ENCODE data around the gene FAF1.

GRCh38 chr1:50426108-50426700 lies 533.9 kb downstream of the FAF1 start:
- TF ChIP-seq RAD51 (IDR thresholded peaks at IDR 0.05; ENCODE audit: borderline replicate concordance, low read depth) (no peak), PRMT5 (CRISPR knock-in tag; IDR thresholded peaks at IDR 0.05) (no peak), ZFP36 (IDR thresholded peaks at IDR 0.05; ENCODE audit: low read depth, low read length, partially characterized antibody) (no peak), ZKSCAN1 (IDR thresholded peaks at IDR 0.05; ENCODE audit: low read depth, low read length) (no peak), POLR2AphosphoS5 (IDR thresholded peaks at IDR 0.05; ENCODE audit: control insufficient read depth, insufficient read depth, low read depth, low read length) (no peak), PBX2 (CRISPR knock-in tag; IDR thresholded peaks at IDR 0.05; ENCODE audit: low read depth) (no peak), PBX2 (tag; conservative IDR thresholded peaks at IDR 0.05; ENCODE audit: low read depth) (no peak), ZHX1 (conservative IDR thresholded peaks at IDR 0.05; ENCODE audit: low read length) (no peak), RAD21 (CRISPR knock-in tag; conservative IDR thresholded peaks at IDR 0.05 in 1 of 2, IDR thresholded peaks at IDR 0.05 in 1 of 2) (no peak), ZNF24 (IDR thresholded peaks at IDR 0.05) (no peak), RBM39 (optimal IDR thresholded peaks at IDR 0.05; ENCODE audit: low read depth, low read length) (no peak)
- TF ChIP-seq, protein P1, sequence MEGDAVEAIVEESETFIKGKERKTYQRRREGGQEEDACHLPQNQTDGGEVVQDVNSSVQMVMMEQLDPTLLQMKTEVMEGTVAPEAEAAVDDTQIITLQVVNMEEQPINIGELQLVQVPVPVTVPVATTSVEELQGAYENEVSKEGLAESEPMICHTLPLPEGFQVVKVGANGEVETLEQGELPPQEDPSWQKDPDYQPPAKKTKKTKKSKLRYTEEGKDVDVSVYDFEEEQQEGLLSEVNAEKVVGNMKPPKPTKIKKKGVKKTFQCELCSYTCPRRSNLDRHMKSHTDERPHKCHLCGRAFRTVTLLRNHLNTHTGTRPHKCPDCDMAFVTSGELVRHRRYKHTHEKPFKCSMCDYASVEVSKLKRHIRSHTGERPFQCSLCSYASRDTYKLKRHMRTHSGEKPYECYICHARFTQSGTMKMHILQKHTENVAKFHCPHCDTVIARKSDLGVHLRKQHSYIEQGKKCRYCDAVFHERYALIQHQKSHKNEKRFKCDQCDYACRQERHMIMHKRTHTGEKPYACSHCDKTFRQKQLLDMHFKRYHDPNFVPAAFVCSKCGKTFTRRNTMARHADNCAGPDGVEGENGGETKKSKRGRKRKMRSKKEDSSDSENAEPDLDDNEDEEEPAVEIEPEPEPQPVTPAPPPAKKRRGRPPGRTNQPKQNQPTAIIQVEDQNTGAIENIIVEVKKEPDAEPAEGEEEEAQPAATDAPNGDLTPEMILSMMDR (IDR thresholded peaks at IDR 0.05 in 2 of 3, conservative IDR thresholded peaks at IDR 0.05 in 1 of 3; ENCODE audit: insufficient read depth in 2 of 3, low read depth in 1 of 3, low read length in 3 of 3) = no peak
- TF ChIP-seq, protein P2, sequence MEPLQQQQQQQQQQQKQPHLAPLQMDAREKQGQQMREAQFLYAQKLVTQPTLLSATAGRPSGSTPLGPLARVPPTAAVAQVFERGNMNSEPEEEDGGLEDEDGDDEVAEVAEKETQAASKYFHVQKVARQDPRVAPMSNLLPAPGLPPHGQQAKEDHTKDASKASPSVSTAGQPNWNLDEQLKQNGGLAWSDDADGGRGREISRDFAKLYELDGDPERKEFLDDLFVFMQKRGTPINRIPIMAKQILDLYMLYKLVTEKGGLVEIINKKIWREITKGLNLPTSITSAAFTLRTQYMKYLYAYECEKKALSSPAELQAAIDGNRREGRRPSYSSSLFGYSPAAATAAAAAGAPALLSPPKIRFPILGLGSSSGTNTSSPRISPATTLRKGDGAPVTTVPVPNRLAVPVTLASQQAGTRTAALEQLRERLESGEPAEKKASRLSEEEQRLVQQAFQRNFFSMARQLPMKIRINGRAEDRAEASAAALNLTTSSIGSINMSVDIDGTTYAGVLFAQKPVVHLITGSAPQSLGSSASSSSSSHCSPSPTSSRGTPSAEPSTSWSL (CRISPR knock-in tag; IDR thresholded peaks at IDR 0.05; ENCODE audit: borderline replicate concordance) = no peak

Measured in K562 (cell line).